ENCODE results near the gene PDXP. TPM values are rescaled to one million over a fixed set of nuclear protein-coding genes. Genes with fewer than 3 reads are reported as not detected.
A peak's percentile ranks its signal among the peaks of the same experiment; 100 is the strongest.

PDXP gene
- total RNA-seq, 1 experiment from 2014 or later = 10.5 TPM

DNA sequence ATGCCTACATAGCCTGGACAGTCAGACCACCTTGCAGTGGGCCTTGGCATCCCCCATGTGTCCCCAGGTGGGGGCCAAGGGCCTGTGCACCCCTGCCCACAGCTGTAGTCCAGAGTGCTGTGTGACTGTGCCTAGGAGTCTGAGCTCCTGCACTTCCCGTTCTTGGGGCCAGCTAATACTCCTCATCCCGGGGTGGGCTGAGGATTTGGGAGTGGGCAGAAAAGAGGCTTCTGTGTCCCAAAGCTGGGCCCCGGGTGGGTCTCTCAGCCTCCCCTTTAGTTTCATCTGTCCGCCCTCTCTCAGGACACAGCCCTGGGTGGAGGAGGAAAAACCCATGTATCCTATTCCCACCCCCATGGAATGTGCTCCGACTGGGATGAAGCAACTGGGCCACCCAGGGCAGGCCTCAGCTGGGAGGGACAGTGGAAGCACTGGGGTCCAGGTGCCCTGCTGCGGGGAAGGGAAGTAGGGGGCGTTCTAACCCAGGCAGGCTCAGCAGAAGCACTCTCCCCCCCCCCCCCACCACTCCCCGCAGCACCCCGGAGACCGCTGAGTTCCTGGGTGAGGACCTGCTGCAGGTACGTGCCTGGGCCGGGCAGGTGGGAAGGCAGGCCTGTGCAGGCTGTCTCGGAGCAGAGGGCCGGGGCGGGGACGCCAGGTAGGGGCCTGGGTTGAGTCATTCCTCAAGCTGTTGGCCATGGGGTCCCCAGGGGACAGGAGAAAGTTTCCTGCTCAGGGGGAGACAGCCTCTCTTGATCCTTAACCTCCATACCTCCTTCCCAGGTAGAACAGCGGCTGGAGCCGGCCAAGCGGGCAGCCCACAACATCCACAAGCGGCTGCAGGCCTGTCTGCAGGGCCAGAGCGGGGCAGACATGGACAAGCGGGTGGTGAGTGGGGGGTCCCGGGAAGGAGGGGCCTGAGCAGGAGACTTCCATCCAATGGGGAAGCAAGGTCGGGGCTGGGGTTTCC, 17.6 kb upstream of the PDXP start:
- DNase-seq (ENCODE audit: unreplicated experiment) = no peak
- Mint-ChIP-seq H3K36me3 (ENCODE audit: insufficient read depth, unreplicated experiment) (no peaks in the 10 kb centered on the region), H3K27ac (ENCODE audit: low read depth, unreplicated experiment) (peak overlapping the region; percentile 57), H3K27me3 (ENCODE audit: insufficient read depth, unreplicated experiment) (no peaks in the 10 kb centered on the region), H3K4me3 (ENCODE audit: unreplicated experiment) (peak overlapping the region; percentile 49), H3K4me1 (ENCODE audit: insufficient read depth, unreplicated experiment) (peaks cover 7% of the 10 kb centered on the region), H3K9me3 (ENCODE audit: unreplicated experiment) (no peaks in the 10 kb centered on the region)
- ChIA-PET POLR2A (interaction anchor here (0.6 to 4.4 kb wide), 4 partner anchors 18 to 80 kb away, joined by 3 to 34 read pairs (median 4); partner anchors contain the start of genes CDC42EP1 and PDXP), CTCF (interaction anchor here (0.5 to 6.9 kb wide), 12 partner anchors 11 to 153 kb away, joined by 3 to 113 read pairs (median 4); partner anchors contain the start of gene NOL12)
- intact Hi-C loops (cut with micrococcal nuclease) = no loop called here
- TF ChIP-seq, protein P1, sequence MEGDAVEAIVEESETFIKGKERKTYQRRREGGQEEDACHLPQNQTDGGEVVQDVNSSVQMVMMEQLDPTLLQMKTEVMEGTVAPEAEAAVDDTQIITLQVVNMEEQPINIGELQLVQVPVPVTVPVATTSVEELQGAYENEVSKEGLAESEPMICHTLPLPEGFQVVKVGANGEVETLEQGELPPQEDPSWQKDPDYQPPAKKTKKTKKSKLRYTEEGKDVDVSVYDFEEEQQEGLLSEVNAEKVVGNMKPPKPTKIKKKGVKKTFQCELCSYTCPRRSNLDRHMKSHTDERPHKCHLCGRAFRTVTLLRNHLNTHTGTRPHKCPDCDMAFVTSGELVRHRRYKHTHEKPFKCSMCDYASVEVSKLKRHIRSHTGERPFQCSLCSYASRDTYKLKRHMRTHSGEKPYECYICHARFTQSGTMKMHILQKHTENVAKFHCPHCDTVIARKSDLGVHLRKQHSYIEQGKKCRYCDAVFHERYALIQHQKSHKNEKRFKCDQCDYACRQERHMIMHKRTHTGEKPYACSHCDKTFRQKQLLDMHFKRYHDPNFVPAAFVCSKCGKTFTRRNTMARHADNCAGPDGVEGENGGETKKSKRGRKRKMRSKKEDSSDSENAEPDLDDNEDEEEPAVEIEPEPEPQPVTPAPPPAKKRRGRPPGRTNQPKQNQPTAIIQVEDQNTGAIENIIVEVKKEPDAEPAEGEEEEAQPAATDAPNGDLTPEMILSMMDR (IDR thresholded peaks at IDR 0.05; ENCODE audit: unreplicated experiment) = no peak
- BruUV-seq (replicated peaks) = no TSS peak

GRCh38 chr22:37641561-37641949, 17.0 kb upstream of the PDXP start:
- Mint-ChIP-seq H3K27me3 (ENCODE audit: insufficient read depth, unreplicated experiment) (no peaks in the 10 kb centered on the region), H3K9me3 (ENCODE audit: unreplicated experiment) (no peaks in the 10 kb centered on the region)

DNA sequence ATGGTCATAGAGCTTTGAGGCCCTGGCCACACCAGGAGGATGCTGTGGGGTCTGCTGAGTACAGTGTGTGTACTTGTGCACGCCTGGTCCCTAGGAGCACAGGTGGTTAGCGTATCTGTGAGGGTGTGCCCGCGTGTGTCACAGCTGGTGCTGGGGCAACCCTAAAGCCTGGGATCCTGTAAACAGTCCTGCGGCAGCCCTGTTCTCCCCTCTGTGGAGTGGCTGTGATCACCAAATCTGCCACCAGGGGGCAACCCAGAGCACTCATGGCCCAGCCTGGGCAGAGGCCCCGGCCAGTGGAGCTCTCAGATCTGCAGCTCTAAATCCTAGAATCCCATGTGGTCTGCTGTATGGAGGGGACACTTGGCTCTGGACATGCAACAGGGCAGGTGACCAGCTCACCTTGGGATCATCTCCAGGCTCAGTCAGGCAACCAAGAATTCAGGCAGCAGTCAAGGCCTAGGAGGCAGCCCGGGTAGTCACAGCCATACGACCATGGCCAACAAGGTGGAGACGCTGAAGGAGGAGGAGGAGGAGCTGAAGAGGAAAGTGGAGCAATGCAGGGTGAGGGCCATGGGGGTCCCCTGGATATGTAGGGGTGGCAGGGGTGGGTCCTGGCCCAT, 15.2 kb upstream of the PDXP start:
- Mint-ChIP-seq H3K4me3 (ENCODE audit: unreplicated experiment) (no peak overlapping the region), H3K27me3 (ENCODE audit: insufficient read depth, unreplicated experiment) (no peaks in the 10 kb centered on the region), H3K27ac (ENCODE audit: low read depth, unreplicated experiment) (no peak overlapping the region), H3K4me1 (ENCODE audit: insufficient read depth, unreplicated experiment) (peaks cover 7% of the 10 kb centered on the region), H3K9me3 (ENCODE audit: unreplicated experiment) (no peaks in the 10 kb centered on the region), H3K36me3 (ENCODE audit: insufficient read depth, unreplicated experiment) (no peaks in the 10 kb centered on the region)
- BruUV-seq (replicated peaks) = no TSS peak
- intact Hi-C loops (cut with micrococcal nuclease) = loop anchor here (1.0 kb wide), 6 partner anchors 15 to 148 kb away; partner anchors contain the start of genes LGALS1 and PDXP
- TF ChIP-seq, protein P1 (IDR thresholded peaks at IDR 0.05; ENCODE audit: unreplicated experiment) = peak; percentile 92
- ChIA-PET CTCF (interaction anchor here (0.5 to 6.9 kb wide), 53 partner anchors 9 to 627 kb away, joined by 3 to 113 read pairs (median 5); partner anchors contain the start of genes ANKRD54, GGA1, LGALS1 and NOL12), POLR2A (interaction anchor here (0.5 to 4.4 kb wide), 13 partner anchors 8 to 164 kb away, joined by 3 to 34 read pairs (median 3); partner anchors contain the start of genes GCAT, GGA1 and PDXP)
- DNase-seq (ENCODE audit: unreplicated experiment) = peak; percentile 77

More at GRCh38 chr22:37641561-37641949, 17.0 kb upstream of the PDXP start:
- Mint-ChIP-seq H3K36me3 (ENCODE audit: insufficient read depth, unreplicated experiment) (no peaks in the 10 kb centered on the region), H3K4me1 (ENCODE audit: insufficient read depth, unreplicated experiment) (peaks cover 7% of the 10 kb centered on the region), H3K4me3 (ENCODE audit: unreplicated experiment) (no peak overlapping the region), H3K27ac (ENCODE audit: low read depth, unreplicated experiment) (no peak overlapping the region)
- CTCF ChIA-PET = interaction anchor here (0.6 to 6.9 kb wide), 11 partner anchors 12 to 152 kb away, joined by 3 to 113 read pairs (median 16); partner anchors contain the start of genes NOL12 and PDXP
- intact Hi-C loops (cut with micrococcal nuclease) = no loop called here
- TF ChIP-seq, protein P1 (IDR thresholded peaks at IDR 0.05; ENCODE audit: unreplicated experiment) = no peak
- no peak for DNase-seq (ENCODE audit: unreplicated experiment)
- no TSS peak for BruUV-seq (replicated peaks)
- POLR2A ChIA-PET = interaction anchor here (0.5 to 4.4 kb wide), 3 partner anchors 17 to 117 kb away, joined by 3 to 34 read pairs (median 4); partner anchors contain the start of gene PDXP
